ENCODE data around the gene KDR. TPM values are rescaled to one million over a fixed set of nuclear protein-coding genes. Genes with fewer than 3 reads are reported as not detected.

Gene KDR
- total and polyA plus RNA-seq, 2 donors (not counting 1 experiment from before 2014, with no cell fraction given) = not detected

DNA sequence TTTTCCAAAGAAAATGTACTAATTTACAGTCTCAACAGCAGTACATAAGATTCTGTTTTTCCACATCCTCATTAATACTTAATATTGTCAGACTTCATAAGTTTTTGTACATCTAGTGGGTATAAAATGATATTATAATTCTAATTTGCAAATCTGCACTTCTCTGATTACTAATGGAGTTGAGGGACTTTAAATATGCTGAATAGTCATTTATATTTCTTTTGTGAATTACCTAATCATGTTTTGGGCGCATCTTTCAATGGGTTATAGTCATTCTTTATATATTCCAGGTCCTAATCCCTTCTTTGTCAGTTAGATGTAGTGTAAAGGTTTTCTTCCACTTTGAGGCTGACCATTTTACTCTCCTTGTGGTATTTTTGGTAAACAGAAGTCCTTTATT lies 96.1 kb downstream of the KDR start:
- Histone ChIP-seq H3K79me2 (ENCODE audit: control insufficient read depth, insufficient read depth, low read length) (no peaks in the 10 kb centered on the region), H3K27me3 (replicated peaks in 1 of 4; ENCODE audit: control extremely low read depth in 1 of 4, control insufficient read depth in 3 of 4, insufficient read depth in 4 of 4, low read length in 3 of 4) (no peaks in the 10 kb centered on the region), H2AFZ (ENCODE audit: insufficient read depth, low read depth, low read length, poor library complexity, severe bottlenecking) (no peak overlapping the region), H4K20me1 (ENCODE audit: control insufficient read depth, insufficient read depth, low read length, poor library complexity, severe bottlenecking) (no peaks in the 10 kb centered on the region), H3K4me1 (ENCODE audit: control insufficient read depth in 2 of 2, insufficient read depth in 2 of 2, low read length in 2 of 2) (no peaks in the 10 kb centered on the region), H3K4me3 (ENCODE audit: control extremely low read depth in 1 of 5, extremely low read depth in 1 of 5, insufficient read depth in 1 of 5, low read depth in 2 of 5, low read length in 4 of 5) (no peak overlapping the region), H3K9ac (ENCODE audit: low read length) (no peak overlapping the region), H3K36me3 (replicated peaks in 1 of 2; ENCODE audit: control extremely low read depth in 1 of 2, control insufficient read depth in 1 of 2, extremely low read depth in 1 of 2, insufficient read depth in 2 of 2, low read length in 1 of 2) (no peaks in the 10 kb centered on the region), H3K27ac (ENCODE audit: low read length in 2 of 2) (no peak overlapping the region), H3K4me2 (replicated peaks; ENCODE audit: low read depth, low read length, poor library complexity, severe bottlenecking) (no peak overlapping the region), H3K9me3 (ENCODE audit: control extremely low read depth in 1 of 3, control insufficient read depth in 2 of 3, insufficient read depth in 1 of 3, low read length in 2 of 3) (no peaks in the 10 kb centered on the region)
- Mint-ChIP-seq H3K9me3 (ENCODE audit: insufficient read depth) (no peaks in the 10 kb centered on the region), H3K27me3 (peaks cover 5% of the 10 kb centered on the region), H3K4me3 (no peak overlapping the region), H3K4me1 (no peaks in the 10 kb centered on the region), H3K27ac (no peak overlapping the region)
- ChIA-PET CTCF (no interaction called here), POLR2A (no interaction called here)
- no peak for ATAC-seq (ENCODE audit: low read depth)
- intact Hi-C loops (cut with micrococcal nuclease) = no loop called here
- no peak for DNase-seq
- no peak for TF ChIP-seq EZH2 (IDR thresholded peaks at IDR 0.05; ENCODE audit: borderline replicate concordance, insufficient read depth, low read depth, low read length, poor library complexity, severe bottlenecking)
- TF ChIP-seq, protein P1, sequence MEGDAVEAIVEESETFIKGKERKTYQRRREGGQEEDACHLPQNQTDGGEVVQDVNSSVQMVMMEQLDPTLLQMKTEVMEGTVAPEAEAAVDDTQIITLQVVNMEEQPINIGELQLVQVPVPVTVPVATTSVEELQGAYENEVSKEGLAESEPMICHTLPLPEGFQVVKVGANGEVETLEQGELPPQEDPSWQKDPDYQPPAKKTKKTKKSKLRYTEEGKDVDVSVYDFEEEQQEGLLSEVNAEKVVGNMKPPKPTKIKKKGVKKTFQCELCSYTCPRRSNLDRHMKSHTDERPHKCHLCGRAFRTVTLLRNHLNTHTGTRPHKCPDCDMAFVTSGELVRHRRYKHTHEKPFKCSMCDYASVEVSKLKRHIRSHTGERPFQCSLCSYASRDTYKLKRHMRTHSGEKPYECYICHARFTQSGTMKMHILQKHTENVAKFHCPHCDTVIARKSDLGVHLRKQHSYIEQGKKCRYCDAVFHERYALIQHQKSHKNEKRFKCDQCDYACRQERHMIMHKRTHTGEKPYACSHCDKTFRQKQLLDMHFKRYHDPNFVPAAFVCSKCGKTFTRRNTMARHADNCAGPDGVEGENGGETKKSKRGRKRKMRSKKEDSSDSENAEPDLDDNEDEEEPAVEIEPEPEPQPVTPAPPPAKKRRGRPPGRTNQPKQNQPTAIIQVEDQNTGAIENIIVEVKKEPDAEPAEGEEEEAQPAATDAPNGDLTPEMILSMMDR (IDR thresholded peaks at IDR 0.05) = no peak
- no CpG with 5 or more reads among the region's 1 CpG for WGBS (ENCODE audit: insufficient coverage)

Small RNAs within 50 kb of the gene (small RNA-seq; reads per million reads assigned to genes)
- gene RN7SL424P (ENCODE audit: insufficient read length, low read depth, low replicate concordance) (not detected), gene RNU6-410P (ENCODE audit: insufficient read length, low read depth, low replicate concordance) (not detected)

Other genes with a start within 250 kb of the KDR start
- 3.6 and 4.0 TPM in 2 replicates for gene SRD5A3, start 220.6 kb upstream of the KDR start, total RNA-seq
- 0.62 and 0.88 TPM in 2 replicates for gene SRD5A3, start 220.6 kb upstream of the KDR start, polyA plus RNA-seq

All from B cell (primary cell).